OCI-LY3 (cell line): ENCODE measurements around the gene C1orf52.

Source experiments
- H2AFZ ChIP-seq: fragments of 200-600, 300-600 bp; shearing (Covaris generic); 2 replicates; pipeline ENCODE4 v1.6.0; 2014; ENCODE audit warnings: antibody characterized with exemption, low read depth, low read length
- H3K27ac ChIP-seq: fragments of 200-600, 300-600 bp; sonication (generic); 2 replicates; pipeline ENCODE4 v1.5.1; 2014; ENCODE audit warnings: mild to moderate bottlenecking, low read length, moderate library complexity, mixed read lengths
- H3K27me3 ChIP-seq: fragments of 200-600, 300-600 bp; sonication (generic); 2 replicates; pipeline ENCODE4 v1.6.1; 2014; ENCODE audit warnings: low read depth, low read length, mixed read lengths
- H3K36me3 ChIP-seq: fragments of 200-600, 300-600 bp; sonication (generic); replicated peaks from 2 replicates; pipeline ENCODE3; 2014; ENCODE audit warnings: low read depth, low read length, mixed read lengths
- H3K4me1 ChIP-seq: fragments of 300-600, 200-600 bp; sonication (generic); 2 replicates; pipeline ENCODE4 v1.6.1; 2014; ENCODE audit warnings: low read length, mixed read lengths
- H3K4me2 ChIP-seq: fragments of 200-600, 300-600 bp; sonication (generic); 2 replicates; pipeline ENCODE4 v1.6.1; 2014; ENCODE audit warnings: low read length, mixed read lengths
- H3K4me3 ChIP-seq: fragments of 300-600, 200-600 bp; sonication (generic); 2 replicates; pipeline ENCODE4 v1.5.1; 2014; ENCODE audit warnings: antibody characterized with exemption, mild to moderate bottlenecking, low read length, moderate library complexity
- H3K79me2 ChIP-seq: fragments of 300-600, 200-600 bp; shearing (Covaris generic); 2 replicates; pipeline ENCODE4 v1.6.1; 2014; ENCODE audit warnings: mild to moderate bottlenecking, low read length, mixed read lengths
- H3K9ac ChIP-seq: fragments of 300-600, 200-600 bp; shearing (Covaris generic); 2 replicates; pipeline ENCODE4 v1.6.0; 2014; ENCODE audit warnings: mild to moderate bottlenecking, low read length, moderate library complexity
- H3K9me3 ChIP-seq: fragments of 200-600, 300-600 bp; shearing (Covaris generic); 2 replicates; pipeline ENCODE4 v1.6.1; 2014; ENCODE audit warnings: low read length, mixed read lengths; ENCODE audit not compliant: insufficient read depth
- H4K20me1 ChIP-seq: fragments of 200-600, 300-600 bp; sonication (generic); 2 replicates; pipeline ENCODE4 v1.6.1; 2016; ENCODE audit warnings: low read length, mixed read lengths; ENCODE audit not compliant: insufficient read depth
- CTCF ChIP-seq: fragments of 200-600, 300-600 bp; sonication (generic); IDR thresholded peaks from 2 replicates; pipeline ENCODE4 v1.5.1; 2014; ENCODE audit warnings: antibody characterized with exemption, low read length, low read depth
- EZH2phosphoT487 ChIP-seq: fragments of 200-600 bp; shearing (Covaris generic); IDR thresholded peaks from 2 replicates; pipeline ENCODE4 v1.6.1; 2018; ENCODE audit warnings: antibody characterized with exemption, mixed run types, low read depth

C1orf52 gene

GRCh38 chr1:85289848-85290335 is 30.4 kb upstream of the C1orf52 start:
- Histone ChIP-seq H3K4me2 (no peak overlapping the region), H4K20me1 (no peaks in the 10 kb centered on the region), H3K79me2 (no peaks in the 10 kb centered on the region), H3K4me1 (no peaks in the 10 kb centered on the region), H3K9me3 (no peaks in the 10 kb centered on the region), H3K27me3 (peaks cover 5% of the 10 kb centered on the region), H3K4me3 (no peak overlapping the region), H2AFZ (no peak overlapping the region), H3K27ac (no peak overlapping the region), H3K9ac (no peak overlapping the region), H3K36me3 (no peaks in the 10 kb centered on the region)
- TF ChIP-seq EZH2phosphoT487 (no peak), CTCF (no peak)

GRCh38 chr1:85289207-85289847 is 29.9 kb upstream of the C1orf52 start:
- H3K9ac ChIP-seq: no peak overlapping the region
- TF ChIP-seq CTCF: no peak
- no peaks in the 10 kb centered on the region for H3K9me3 ChIP-seq
- H3K27ac ChIP-seq: no peak overlapping the region
- no peaks in the 10 kb centered on the region for H3K4me1 ChIP-seq
- no peaks in the 10 kb centered on the region for H4K20me1 ChIP-seq
- peaks cover 5% of the 10 kb centered on the region for H3K27me3 ChIP-seq
- H2AFZ ChIP-seq: no peak overlapping the region
- H3K36me3 ChIP-seq: no peaks in the 10 kb centered on the region
- no peak overlapping the region for H3K4me2 ChIP-seq
- H3K79me2 ChIP-seq: no peaks in the 10 kb centered on the region
- H3K4me3 ChIP-seq: no peak overlapping the region

- Histone ChIP-seq H2AFZ (no peak overlapping the region), H3K27me3 (no peaks in the 10 kb centered on the region), H3K36me3 (no peaks in the 10 kb centered on the region), H3K79me2 (no peaks in the 10 kb centered on the region), H3K4me1 (peaks cover 4% of the 10 kb centered on the region; the same call in 1 of the 2 replicates), H3K4me2 (no peak overlapping the region), H3K9me3 (no peaks in the 10 kb centered on the region), H3K27ac (no peak overlapping the region), H4K20me1 (no peaks in the 10 kb centered on the region), H3K4me3 (no peak overlapping the region), H3K9ac (no peak overlapping the region)
- no peak for TF ChIP-seq EZH2phosphoT487
- TF ChIP-seq CTCF: no peak
Measured at GRCh38 chr1:85284202-85284601, 24.7 kb upstream of the C1orf52 start.

- Histone ChIP-seq H3K4me1 (peaks cover 9% of the 10 kb centered on the region), H4K20me1 (no peaks in the 10 kb centered on the region), H3K79me2 (no peaks in the 10 kb centered on the region), H3K9ac (no peak overlapping the region), H3K27me3 (no peaks in the 10 kb centered on the region), H3K36me3 (no peaks in the 10 kb centered on the region), H2AFZ (no peak overlapping the region), H3K9me3 (no peaks in the 10 kb centered on the region), H3K4me3 (no peak overlapping the region), H3K27ac (no peak overlapping the region), H3K4me2 (no peak overlapping the region)
- no peak for TF ChIP-seq EZH2phosphoT487
- TF ChIP-seq CTCF: no peak
Measured at GRCh38 chr1:85283475-85284199, 24.2 kb upstream of the C1orf52 start.
